PFSK-1 (cell line): ENCODE results near the gene CLDN20.

Experiments
- FOXP2 ChIP-seq: optimal IDR thresholded peaks from 2 replicates; pipeline ENCODE3; 2011; ENCODE audit warnings: borderline replicate concordance, control low read depth, inconsistent platforms; ENCODE audit not compliant: insufficient read depth; ENCODE audit errors: extremely low read length, extremely low read depth
- POLR2AphosphoS5 ChIP-seq: IDR thresholded peaks from 2 replicates; pipeline ENCODE4 v1.6.1; 2012; ENCODE audit warnings: low read depth, mild to moderate bottlenecking, control low read depth, low read length, moderate library complexity
- SIN3A ChIP-seq: IDR thresholded peaks from 2 replicates; pipeline ENCODE4 v1.6.1; 2012; ENCODE audit warnings: mild to moderate bottlenecking, low read length, moderate library complexity, borderline replicate concordance; ENCODE audit not compliant: insufficient read depth
- TAF1 ChIP-seq: IDR thresholded peaks from 2 replicates; pipeline ENCODE4 v1.6.1; 2012; ENCODE audit warnings: low read length, control low read depth, borderline replicate concordance; ENCODE audit not compliant: insufficient read depth
- TF ChIP-seq, protein P1 (sequence below), 2 experiments: IDR thresholded peaks; 2 replicates each; pipeline versions ENCODE4 v1.6.1 to v1.8.0; 2011 to 2012; ENCODE audit warnings: low read depth in 2 of 2, low read length in 2 of 2, control low read depth in 1 of 2, inconsistent platforms in 1 of 2, mild to moderate bottlenecking in 1 of 2, moderate library complexity in 1 of 2; ENCODE audit not compliant: insufficient read depth in 1 of 2

DNA sequence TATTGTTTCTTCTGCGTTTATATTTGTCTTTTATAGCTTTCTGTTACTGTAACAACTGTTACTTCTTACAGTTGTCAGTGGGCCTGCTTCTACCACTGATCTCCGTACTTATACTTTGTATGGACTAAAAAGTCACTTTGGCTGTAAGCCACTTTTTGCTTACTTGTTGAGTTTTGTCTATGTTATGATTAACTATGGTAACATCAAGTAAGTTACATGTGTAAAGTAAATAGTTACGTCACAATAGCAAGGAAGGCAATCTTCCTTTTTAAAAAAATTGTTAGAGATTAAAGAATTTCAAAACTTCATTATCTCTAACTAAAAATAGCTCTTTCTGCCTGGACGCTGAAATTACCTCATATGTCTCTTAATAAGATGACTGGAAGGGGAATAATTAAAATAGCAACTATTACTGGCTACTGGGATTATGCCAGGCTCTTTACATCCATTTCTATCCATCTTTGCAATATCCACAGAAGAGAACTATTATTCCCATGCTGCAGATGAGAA is 39.6 kb downstream of the CLDN20 start:
- TF ChIP-seq, protein P1, sequence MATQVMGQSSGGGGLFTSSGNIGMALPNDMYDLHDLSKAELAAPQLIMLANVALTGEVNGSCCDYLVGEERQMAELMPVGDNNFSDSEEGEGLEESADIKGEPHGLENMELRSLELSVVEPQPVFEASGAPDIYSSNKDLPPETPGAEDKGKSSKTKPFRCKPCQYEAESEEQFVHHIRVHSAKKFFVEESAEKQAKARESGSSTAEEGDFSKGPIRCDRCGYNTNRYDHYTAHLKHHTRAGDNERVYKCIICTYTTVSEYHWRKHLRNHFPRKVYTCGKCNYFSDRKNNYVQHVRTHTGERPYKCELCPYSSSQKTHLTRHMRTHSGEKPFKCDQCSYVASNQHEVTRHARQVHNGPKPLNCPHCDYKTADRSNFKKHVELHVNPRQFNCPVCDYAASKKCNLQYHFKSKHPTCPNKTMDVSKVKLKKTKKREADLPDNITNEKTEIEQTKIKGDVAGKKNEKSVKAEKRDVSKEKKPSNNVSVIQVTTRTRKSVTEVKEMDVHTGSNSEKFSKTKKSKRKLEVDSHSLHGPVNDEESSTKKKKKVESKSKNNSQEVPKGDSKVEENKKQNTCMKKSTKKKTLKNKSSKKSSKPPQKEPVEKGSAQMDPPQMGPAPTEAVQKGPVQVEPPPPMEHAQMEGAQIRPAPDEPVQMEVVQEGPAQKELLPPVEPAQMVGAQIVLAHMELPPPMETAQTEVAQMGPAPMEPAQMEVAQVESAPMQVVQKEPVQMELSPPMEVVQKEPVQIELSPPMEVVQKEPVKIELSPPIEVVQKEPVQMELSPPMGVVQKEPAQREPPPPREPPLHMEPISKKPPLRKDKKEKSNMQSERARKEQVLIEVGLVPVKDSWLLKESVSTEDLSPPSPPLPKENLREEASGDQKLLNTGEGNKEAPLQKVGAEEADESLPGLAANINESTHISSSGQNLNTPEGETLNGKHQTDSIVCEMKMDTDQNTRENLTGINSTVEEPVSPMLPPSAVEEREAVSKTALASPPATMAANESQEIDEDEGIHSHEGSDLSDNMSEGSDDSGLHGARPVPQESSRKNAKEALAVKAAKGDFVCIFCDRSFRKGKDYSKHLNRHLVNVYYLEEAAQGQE (IDR thresholded peaks at IDR 0.05; ENCODE audit: insufficient read depth in 1 of 2, low read depth in 2 of 2, low read length in 2 of 2): no peak
- TF ChIP-seq SIN3A (no peak), POLR2AphosphoS5 (no peak), TAF1 (no peak), FOXP2 (no peak)
